GM19240 (cell line): ENCODE results near the gene FGGY.
"Not testable (repeated sequence)": the region's sequence is repeated elsewhere in the genome, so short reads cannot be mapped to it uniquely, and the experiment has no call there.

Experiments used
- DNase-seq: peaks from one replicate; pipeline ENCODE4 v3.0.0; 2011; ENCODE audit warnings: low spot score; ENCODE audit not compliant: insufficient read length

FGGY gene

GRCh38 chr1:59505596-59506028, 208.7 kb downstream of the FGGY start:
- DNase-seq = no peak

- DNase-seq = peak; percentile 2
Measured at GRCh38 chr1:59506952-59507351, 210.1 kb downstream of the FGGY start.

GRCh38 chr1:59509341-59509875, 212.5 kb downstream of the FGGY start:
- no peak for DNase-seq

- DNase-seq = no peak
Measured at GRCh38 chr1:59510249-59510648, 213.4 kb downstream of the FGGY start.

- DNase-seq = no peak
Measured at GRCh38 chr1:59511476-59512465, 214.9 kb downstream of the FGGY start.

- no peak for DNase-seq
Measured at GRCh38 chr1:59512702-59513101, 215.8 kb downstream of the FGGY start.

GRCh38 chr1:59514061-59514909, 217.4 kb downstream of the FGGY start:
- no peak for DNase-seq

GRCh38 chr1:59516881-59517280, 220.0 kb downstream of the FGGY start:
- no peak for DNase-seq

- no peak for DNase-seq
Measured at GRCh38 chr1:59520194-59520593, 223.3 kb downstream of the FGGY start.

- DNase-seq = no peak
Measured at GRCh38 chr1:59520827-59521418, 224.0 kb downstream of the FGGY start.

- DNase-seq = no peak
Measured at GRCh38 chr1:59521456-59521855, 224.6 kb downstream of the FGGY start.

- no peak for DNase-seq
Measured at GRCh38 chr1:59522925-59523505, 226.1 kb downstream of the FGGY start.

GRCh38 chr1:59523745-59524450, 227.0 kb downstream of the FGGY start:
- DNase-seq = no peak

- no peak for DNase-seq
Measured at GRCh38 chr1:59526240-59526639, 229.3 kb downstream of the FGGY start.

GRCh38 chr1:59528471-59528870, 231.6 kb downstream of the FGGY start:
- DNase-seq = no peak

- no peak for DNase-seq
Measured at GRCh38 chr1:59528900-59529299, 232.0 kb downstream of the FGGY start.

- DNase-seq = no peak
Measured at GRCh38 chr1:59530119-59530518, 233.2 kb downstream of the FGGY start.

GRCh38 chr1:59532102-59532501, 235.2 kb downstream of the FGGY start:
- no peak for DNase-seq

GRCh38 chr1:59538476-59538875, 241.6 kb downstream of the FGGY start:
- not testable (repeated sequence) for DNase-seq

GRCh38 chr1:59539961-59540681, 243.2 kb downstream of the FGGY start:
- DNase-seq = no peak
